GM21390 (cell line): ENCODE data around the gene CSF1R.
"Not testable (repeated sequence)": the region's sequence is repeated elsewhere in the genome, so short reads cannot be mapped to it uniquely, and the experiment has no call there.

Source experiments
- ATAC-seq: cut with Tn5 transposase; IDR thresholded peaks from one replicate; pipeline ENCODE4 v1.9.1; 2021; ENCODE audit not compliant: unreplicated experiment

Gene CSF1R

DNA sequence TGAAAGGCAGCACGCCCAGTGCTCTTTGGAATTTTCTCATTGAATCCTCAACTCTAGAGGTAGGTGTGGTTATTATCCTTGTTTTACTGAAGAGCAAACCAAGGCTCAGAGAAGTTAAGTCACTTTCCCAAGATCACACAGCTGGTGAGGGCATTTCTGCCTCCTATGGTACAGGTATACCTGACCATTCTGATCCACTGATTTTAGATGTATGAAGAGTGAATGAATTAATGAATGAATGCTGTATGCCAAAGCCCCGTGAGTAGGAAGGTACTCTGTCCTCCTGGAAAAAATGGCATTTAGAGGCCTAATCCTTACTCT, 18.2 kb upstream of the CSF1R start:
- ATAC-seq, result no peak

DNA sequence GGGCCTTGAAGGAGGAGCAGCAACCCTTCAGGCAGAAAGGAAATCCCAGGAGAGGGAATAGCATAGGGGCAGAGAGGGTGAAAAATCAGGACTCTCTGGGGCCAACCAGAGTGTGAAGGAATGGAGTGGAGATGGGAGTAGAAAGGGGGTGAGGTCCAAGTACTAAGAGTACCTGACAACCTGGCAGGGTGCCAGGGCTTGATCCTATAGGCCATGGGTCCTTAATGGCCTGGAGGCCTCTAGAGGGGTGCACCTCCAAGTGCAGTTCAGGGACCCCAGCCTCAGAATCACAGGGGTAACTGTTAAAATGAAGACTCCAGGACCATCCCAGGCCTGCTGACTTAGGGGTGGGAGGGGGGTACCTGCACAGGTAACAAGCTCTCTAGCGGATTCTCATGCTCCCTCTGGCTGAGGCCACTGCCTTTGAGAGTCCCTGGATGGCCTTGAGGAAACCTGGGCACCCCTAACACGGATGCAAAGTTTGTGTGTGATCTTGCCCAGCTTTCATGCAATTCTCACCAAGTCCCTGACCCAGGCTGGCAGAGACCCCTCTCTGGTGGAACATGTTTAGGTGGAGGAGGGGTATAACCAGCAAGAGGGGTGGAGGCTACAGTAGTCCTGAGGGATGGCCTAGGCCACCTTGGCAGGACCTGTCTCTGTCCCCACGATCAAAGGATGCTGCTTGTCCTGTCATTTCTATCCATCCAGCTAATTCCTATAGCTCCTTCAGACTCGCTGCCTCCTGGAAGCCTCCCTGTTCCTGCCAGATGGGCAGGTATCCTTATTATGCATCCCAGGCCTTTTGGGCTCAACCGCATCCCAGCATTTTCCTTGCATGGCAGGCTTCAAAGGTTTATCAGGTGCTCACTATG, 17.6 kb upstream of the CSF1R start:
- no peak for ATAC-seq

DNA sequence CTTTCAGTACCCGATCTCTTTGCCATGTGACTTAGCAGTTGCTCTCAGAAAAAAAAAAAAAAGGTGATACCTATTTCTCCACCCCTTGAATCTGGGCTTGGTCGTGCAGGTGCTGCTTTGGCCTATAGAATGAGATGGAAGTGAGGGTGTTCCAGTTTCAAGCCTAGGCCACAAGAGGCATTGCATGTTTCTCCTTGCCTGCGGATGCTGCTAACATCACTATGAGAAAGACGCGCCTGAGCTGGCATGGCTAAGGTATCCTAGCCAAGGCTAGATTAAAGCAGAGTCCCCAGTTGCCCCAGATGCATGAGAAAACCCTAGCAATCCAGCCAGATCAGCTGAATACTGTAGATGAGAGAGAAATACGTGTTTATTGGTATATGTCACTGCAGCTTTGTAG, 14.7 kb upstream of the CSF1R start:
- no peak for ATAC-seq

DNA sequence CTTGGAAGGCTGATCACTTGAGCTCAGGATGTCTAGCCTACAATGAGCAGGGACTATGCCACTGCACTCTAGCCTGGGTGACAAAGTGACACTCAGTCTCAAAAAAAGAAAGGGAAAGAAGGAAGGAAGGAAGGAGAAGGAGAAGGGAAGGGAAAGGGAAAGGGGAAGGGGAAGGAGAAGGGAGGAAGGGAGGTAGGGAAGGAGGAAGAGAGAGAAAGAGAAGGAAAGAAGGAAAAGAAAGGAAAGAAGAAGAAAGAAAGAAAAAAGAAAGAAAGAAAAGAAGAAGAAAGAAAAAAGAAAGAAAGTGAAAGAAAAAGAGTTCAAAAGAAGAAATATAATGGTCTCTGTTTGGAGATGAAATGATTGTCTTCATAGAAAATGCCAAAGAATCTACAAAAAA, 10.8 kb upstream of the CSF1R start:
- no peak for ATAC-seq

- ATAC-seq, result peak; percentile 74
Observed at GRCh38 chr5:150092159-150092787, 5.9 kb upstream of the CSF1R start.

DNA sequence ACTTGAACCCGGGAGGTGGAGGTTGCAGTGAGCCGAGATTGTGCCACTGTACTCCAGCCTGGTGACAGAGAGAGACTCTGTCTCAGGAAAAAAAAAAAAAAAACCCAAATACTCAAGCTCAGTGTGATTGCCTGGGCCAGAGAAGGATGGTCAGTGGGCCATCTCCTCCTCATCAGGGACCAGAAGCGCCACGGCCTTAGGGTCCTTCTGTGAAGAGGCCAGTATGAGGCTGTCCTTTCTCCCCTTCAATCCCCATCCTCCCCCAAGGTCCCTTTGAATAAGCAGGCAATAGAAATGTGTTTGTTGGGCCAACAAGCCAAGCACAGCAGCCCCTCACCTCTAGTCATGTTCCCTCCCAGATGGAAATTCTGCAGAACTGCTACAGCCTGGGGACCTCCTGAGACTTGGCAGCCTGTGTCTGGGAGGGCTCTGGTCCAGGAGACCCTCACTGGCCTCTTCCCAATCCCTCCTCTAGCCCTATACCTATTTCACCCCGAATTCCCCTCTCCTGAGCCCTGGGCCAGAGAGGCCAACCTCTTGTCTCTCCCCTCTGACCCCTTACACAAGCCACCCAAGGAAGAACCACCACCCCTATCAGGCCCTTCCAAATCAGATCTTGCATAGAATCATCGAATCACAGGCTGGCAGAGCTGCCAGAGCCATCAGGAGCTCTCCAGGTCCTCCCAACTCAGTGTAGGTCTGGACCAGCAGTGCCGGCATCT, 1.0 kb downstream of the CSF1R start:
- no peak for ATAC-seq

GRCh38 chr5:150084754-150085153, 1.6 kb downstream of the CSF1R start:
- ATAC-seq, result not testable (repeated sequence)

- no peak for ATAC-seq
Observed at GRCh38 chr5:150082889-150083288, 3.5 kb downstream of the CSF1R start.

DNA sequence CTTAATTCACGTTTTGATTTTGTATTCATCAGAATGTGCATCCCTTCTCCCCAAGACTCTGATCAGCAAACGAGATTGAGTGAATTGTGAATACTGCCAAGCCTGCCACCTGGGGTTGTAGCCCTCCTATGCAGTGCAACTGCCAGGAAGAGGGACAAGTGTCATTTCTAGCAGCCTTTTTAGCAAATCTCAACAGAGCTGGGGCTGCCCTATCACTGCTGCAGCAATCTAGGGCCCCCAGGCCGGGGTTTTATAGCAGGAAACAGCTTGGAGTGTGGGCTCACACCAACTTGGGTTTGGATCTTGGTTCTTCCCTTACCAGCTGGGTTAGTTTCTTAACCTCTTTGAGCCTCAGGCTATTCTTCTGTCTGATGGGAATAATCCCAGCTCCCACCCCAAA, 4.0 kb downstream of the CSF1R start:
- peak; percentile 27 for ATAC-seq

DNA sequence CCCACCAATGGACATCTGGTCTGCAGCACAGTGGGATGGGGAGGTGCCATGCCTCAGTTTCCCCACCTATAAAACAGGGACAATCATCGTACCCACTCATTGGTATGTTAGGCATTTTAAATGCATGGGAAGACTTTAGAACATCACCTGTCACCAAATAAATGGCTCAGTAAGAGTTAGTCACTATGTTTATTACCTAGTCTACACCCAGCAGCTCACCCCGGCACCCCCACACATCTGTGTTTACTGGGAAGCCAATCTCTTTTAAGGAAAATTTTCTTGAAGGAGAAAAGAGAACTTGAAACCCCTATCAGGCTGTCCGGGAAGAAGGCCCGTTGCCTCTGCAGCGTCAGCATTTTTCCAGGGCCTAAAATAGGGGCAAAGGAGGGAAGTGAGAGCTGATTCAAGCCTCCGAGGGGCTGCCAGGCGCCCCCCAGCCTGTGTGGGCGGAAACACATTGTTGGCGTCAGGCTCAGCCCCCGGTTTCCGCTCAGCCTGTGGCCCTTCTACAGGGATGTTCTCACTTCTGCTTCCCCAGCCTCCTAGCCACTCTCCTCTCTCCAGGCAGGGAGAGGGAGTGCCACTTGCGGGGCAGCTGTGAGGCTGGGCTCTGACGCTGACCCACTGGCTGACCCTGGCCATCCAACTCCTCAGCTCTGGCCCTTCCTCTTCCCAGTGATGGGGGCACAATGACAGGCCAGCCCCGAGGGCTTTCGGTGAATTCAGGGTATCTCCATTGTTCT, 4.6 kb downstream of the CSF1R start:
- ATAC-seq, result peak; percentile 91

DNA sequence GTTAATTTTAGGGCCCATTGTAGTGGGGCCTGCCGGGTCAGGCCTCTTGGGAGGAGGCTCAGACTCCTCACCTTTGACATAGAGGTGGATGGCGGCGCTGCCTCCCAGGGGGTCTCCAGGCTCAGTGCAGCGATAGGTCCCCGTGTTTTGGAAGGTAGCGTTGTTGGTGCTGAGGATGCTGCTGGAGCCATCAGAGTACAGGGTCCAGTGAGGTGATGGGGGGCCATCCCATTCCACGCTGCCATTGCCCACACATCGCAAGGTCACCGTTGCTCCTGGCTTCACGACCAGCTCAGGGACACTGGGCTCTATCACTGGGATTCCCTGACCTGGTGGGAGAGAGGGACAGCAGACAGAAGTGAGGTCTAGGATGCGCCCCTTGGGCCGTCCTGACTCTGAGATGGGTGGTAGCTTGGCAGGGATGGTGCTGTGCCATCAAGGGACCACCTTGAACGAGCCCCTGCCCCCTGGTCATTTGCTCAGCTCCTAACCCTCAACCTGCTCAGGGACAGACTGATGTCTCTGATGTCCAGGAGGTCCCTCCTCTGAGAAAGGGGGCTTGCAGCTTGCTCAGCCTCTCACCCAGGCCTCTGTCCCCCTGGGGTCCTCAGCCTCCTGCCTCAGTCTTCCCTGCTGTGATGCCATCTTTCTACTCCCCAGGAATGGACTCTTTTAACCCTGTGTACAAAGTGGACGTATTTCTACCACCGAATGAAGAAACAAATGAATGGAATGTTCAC, 5.5 kb downstream of the CSF1R start:
- no peak for ATAC-seq

- no peak for ATAC-seq
Observed at GRCh38 chr5:150079909-150080461, 6.4 kb downstream of the CSF1R start.

DNA sequence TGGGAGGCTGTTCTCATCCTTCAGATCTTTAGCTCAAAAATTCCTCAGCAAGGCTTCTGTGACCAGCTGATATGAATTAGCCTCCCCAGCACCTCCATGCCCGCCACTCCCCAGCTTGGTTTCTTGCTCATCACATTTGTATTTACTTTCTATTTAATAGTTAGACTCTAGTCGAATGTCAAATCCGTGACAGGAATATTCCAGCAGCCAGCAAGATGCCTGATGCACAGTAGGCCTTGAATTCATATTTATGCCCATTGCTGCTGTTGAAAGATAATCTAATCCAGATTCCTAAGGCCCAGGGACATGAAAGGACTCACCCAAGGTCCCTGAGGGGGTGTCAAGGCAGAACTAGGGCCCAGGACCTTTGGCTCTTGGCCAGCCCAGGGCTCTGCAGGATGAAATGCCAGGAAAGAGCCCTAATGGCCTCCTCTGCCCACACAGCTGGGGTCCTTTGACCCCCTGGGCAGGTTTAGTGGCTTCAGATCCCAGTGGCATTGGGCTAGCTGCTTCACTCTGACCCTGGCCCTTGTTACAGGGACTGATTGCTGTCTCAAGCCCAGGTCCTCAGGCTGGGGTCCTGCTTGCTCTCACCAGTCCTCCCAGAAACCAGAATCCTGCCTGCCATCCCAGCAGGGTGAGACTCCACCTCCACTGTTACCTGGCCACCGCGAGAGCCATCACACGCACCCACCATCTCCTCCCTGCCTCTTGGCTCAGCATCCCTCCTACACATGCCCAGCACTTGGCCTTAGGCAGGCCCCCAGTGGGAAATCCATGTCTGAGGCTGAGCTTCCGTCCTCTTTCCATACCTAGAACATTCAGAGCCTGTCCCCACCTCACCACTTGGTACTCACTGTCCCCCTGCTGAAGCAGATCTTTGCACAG, 7.3 kb downstream of the CSF1R start:
- ATAC-seq, result no peak

GRCh38 chr5:150077996-150078801, 8.2 kb downstream of the CSF1R start:
- ATAC-seq, result no peak

DNA sequence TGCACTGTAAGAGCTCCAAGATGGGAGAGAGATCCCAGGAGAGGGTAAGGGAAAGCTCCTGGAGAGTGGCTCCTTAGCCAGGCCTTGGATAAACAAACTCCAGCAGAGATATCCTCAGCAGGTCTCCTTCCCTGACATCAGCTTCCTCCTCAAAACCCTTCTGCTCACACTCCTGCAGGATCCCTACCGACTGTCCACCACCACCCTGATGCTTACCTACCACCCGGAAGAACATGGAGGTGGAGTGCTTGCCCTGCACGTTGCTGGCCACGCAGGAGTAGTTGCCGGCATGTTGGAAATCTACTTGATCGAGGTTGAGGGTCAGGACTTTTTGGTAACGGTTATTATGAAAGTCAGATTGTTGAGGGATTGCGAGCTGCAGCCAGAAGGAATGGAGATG, 9.3 kb downstream of the CSF1R start:
- no peak for ATAC-seq

GRCh38 chr5:150075806-150076205, 10.5 kb downstream of the CSF1R start:
- ATAC-seq, result no peak

GRCh38 chr5:150075233-150075632, 11.1 kb downstream of the CSF1R start:
- ATAC-seq, result no peak

DNA sequence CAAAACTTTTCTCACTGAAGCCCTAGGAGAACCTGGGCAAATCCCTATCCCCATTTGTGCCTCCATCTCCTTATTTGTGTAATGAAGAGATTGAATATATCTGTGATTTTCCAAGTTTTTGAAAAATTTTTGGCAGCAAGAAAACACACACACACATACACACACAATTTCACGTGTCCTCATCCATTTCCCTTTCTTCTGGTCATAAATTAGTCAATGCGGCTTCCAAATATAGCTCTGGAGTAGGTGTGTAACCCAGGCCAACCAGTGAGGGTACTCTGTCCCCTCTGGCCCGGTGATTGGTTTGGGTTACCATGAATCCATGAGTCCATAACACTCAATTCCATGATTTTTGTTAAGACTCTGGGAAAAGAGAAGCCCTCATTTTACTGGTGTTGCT, 12.7 kb downstream of the CSF1R start:
- no peak for ATAC-seq
